ENCODE results near the gene ZFPM1.

- TF ChIP-seq CTCF (IDR thresholded peaks at IDR 0.05 in 4 of 5, conservative IDR thresholded peaks at IDR 0.05 in 1 of 5) (no peak), POLR2A (IDR thresholded peaks at IDR 0.05) (no peak)
These were observed 4.4 kb upstream of the ZFPM1 start for GRCh38 chr16:88448461-88449266.
